Caco-2 (cell line): ENCODE results near the gene TSFM. TPM values are rescaled to one million over a fixed set of nuclear protein-coding genes. Genes with fewer than 3 reads are reported as not detected.

Experiments
- BruUV-seq: library from RNA; stranded (reverse); fragments of 400-500 nt; replicated peaks from 2 replicates; lab custom pipeline; 2021; lab: Mats Ljungman, UMichigan
- CTCF ChIA-PET: fragments of 300-600 bp; sonication (Branson Sonifier 250); formaldehyde crosslinking; loops from one replicate; lab custom pipeline; 2022; ENCODE audit warnings: antibody characterized with exemption; lab: Charles Lee
- POLR2A ChIA-PET: fragments of 300-600 bp; sonication (Branson Sonifier 250); formaldehyde crosslinking; loops from one replicate; lab custom pipeline; 2022; ENCODE audit warnings: antibody characterized with exemption; lab: Charles Lee
- DNase-seq, 2 experiments: peaks; one replicate each; pipeline versions ENCODE4 v3.0.0 to v3.0.0-alpha.2; 2020 to 2022
- H3K27me3 ChIP-seq: replicated peaks from 2 replicates; pipeline ENCODE4 v1.6.0; 2011; ENCODE audit warnings: low read length; ENCODE audit not compliant: control insufficient read depth, insufficient read depth
- H3K36me3 ChIP-seq: 2 replicates; pipeline ENCODE4 v1.5.1; 2011; ENCODE audit warnings: low read length; ENCODE audit not compliant: control insufficient read depth, insufficient read depth
- H3K4me1 ChIP-seq: fragments of 250-450 bp; sonication (Bioruptor Pico); 2 replicates; pipeline ENCODE4 v1.5.1; 2020; ENCODE audit warnings: mild to moderate bottlenecking
- H3K4me3 ChIP-seq: 2 replicates; pipeline ENCODE4 v1.5.1; 2011; ENCODE audit warnings: low read depth, mild to moderate bottlenecking, control low read depth, low read length
- H3K9me3 ChIP-seq: fragments of 250-450 bp; sonication (Bioruptor Pico); 2 replicates; pipeline ENCODE4 v1.5.1; 2020; ENCODE audit warnings: mild to moderate bottlenecking, moderate library complexity
- H3K27ac Mint-ChIP-seq: one replicate; pipeline ENCODE4 v1.8.0; 2022; ENCODE audit warnings: mixed read lengths; ENCODE audit not compliant: unreplicated experiment
- H3K27me3 Mint-ChIP-seq: one replicate; pipeline ENCODE4 v1.8.0; 2022; ENCODE audit warnings: mixed read lengths; ENCODE audit not compliant: insufficient read depth, unreplicated experiment
- H3K36me3 Mint-ChIP-seq: one replicate; pipeline ENCODE4 v1.8.0; 2022; ENCODE audit warnings: mild to moderate bottlenecking, mixed read lengths; ENCODE audit not compliant: insufficient read depth, unreplicated experiment
- H3K4me1 Mint-ChIP-seq: one replicate; pipeline ENCODE4 v1.8.0; 2022; ENCODE audit warnings: low read depth, mixed read lengths; ENCODE audit not compliant: unreplicated experiment
- H3K4me3 Mint-ChIP-seq: one replicate; pipeline ENCODE4 v1.8.0; 2022; ENCODE audit warnings: mild to moderate bottlenecking, moderate library complexity, mixed read lengths; ENCODE audit not compliant: unreplicated experiment
- H3K9me3 Mint-ChIP-seq: one replicate; pipeline ENCODE4 v1.8.0; 2022; ENCODE audit warnings: mixed read lengths; ENCODE audit not compliant: unreplicated experiment
- intact Hi-C: fragments of 100-400 bp; cut with micrococcal nuclease; formaldehyde crosslinking; loops from one replicate; pipeline ENCODE4 v1.10.0; 2022; ENCODE audit not compliant: unreplicated experiment
- total RNA-seq: library from RNA; stranded (reverse); gene quantifications from 2 replicates; pipeline ENCODE4 v1.2.3, GENCODE V29; 2022
- TF ChIP-seq, protein P1 (sequence below), 2 experiments: fragments of 200-600 bp in 1 of 2; IDR thresholded peaks; 1 replicate in 1 of 2; 2 replicates in 1 of 2; pipeline versions ENCODE4 v1.5.1 to v1.8.0; 2011 to 2022; ENCODE audit warnings: antibody characterized with exemption in 1 of 2, control low read depth in 1 of 2, inconsistent platforms in 1 of 2, low read depth in 1 of 2, low read length in 1 of 2, mild to moderate bottlenecking in 1 of 2, moderate library complexity in 1 of 2; ENCODE audit not compliant: insufficient read depth in 1 of 2, severe bottlenecking in 1 of 2, unreplicated experiment in 1 of 2

TSFM gene
- total RNA-seq, 1 experiment from 2014 or later, result 57.5 TPM

DNA sequence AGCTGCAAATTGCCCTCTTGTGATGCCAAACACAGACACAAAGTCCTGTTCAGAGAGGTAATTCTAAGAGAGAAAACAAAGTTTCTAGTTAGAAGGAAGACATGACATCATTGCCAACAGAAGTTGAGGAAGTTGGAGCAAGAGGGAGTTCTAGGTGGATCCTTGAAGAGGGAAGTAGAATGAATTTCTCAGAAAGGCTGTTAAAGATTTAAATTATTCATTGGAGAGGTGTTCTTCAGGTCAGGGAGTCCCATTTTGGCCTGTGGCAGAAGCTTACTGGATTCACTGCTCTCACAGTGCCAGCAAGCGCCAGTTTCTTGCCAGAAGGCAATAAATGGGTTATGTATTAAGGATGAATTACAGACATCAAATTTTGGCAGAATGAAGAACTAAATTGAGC lies 15.3 kb downstream of the TSFM start:
- H3K36me3 Mint-ChIP-seq, result peaks cover 42% of the 10 kb centered on the region
- no peaks in the 10 kb centered on the region for H3K4me1 ChIP-seq
- no peaks in the 10 kb centered on the region for H3K9me3 Mint-ChIP-seq
- H3K27ac Mint-ChIP-seq, result no peak overlapping the region
- no peak for DNase-seq
- ChIA-PET CTCF (no interaction called here), POLR2A (no interaction called here)
- no peaks in the 10 kb centered on the region for H3K4me1 Mint-ChIP-seq
- no peak overlapping the region for H3K4me3 Mint-ChIP-seq
- H3K27me3 ChIP-seq, result no peaks in the 10 kb centered on the region
- no peaks in the 10 kb centered on the region for H3K9me3 ChIP-seq
- TF ChIP-seq, protein P1, sequence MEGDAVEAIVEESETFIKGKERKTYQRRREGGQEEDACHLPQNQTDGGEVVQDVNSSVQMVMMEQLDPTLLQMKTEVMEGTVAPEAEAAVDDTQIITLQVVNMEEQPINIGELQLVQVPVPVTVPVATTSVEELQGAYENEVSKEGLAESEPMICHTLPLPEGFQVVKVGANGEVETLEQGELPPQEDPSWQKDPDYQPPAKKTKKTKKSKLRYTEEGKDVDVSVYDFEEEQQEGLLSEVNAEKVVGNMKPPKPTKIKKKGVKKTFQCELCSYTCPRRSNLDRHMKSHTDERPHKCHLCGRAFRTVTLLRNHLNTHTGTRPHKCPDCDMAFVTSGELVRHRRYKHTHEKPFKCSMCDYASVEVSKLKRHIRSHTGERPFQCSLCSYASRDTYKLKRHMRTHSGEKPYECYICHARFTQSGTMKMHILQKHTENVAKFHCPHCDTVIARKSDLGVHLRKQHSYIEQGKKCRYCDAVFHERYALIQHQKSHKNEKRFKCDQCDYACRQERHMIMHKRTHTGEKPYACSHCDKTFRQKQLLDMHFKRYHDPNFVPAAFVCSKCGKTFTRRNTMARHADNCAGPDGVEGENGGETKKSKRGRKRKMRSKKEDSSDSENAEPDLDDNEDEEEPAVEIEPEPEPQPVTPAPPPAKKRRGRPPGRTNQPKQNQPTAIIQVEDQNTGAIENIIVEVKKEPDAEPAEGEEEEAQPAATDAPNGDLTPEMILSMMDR (IDR thresholded peaks at IDR 0.05; ENCODE audit: insufficient read depth in 1 of 2, low read depth in 1 of 2, low read length in 1 of 2, severe bottlenecking in 1 of 2, unreplicated experiment in 1 of 2), result no peak
- H3K4me3 ChIP-seq, result no peak overlapping the region
- no peaks in the 10 kb centered on the region for H3K27me3 Mint-ChIP-seq
- H3K36me3 ChIP-seq, result no peaks in the 10 kb centered on the region; the same call in 1 of the 2 replicates
- no TSS peak for BruUV-seq
- intact Hi-C loops, result no loop called here

DNA sequence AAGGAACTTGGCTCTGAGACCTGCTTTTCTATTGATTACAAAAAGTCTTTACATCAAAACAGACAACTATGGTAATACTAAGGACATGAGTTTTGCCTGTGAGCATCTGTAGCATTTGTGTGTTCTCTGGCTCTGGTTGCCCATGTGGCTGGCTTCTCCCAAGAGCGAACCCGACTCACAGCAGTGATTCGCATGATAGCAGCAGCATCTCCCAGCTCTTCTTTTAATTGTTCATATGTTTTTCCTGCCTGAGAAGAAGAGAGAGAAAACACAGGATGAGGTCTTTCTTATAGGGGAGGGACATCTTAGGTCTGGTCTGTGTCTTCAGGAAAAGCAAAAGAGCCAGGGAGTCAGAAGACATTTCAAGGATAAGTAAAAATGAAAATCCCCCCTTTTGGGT lies 18.4 kb downstream of the TSFM start:
- CTCF ChIA-PET, result interaction anchor here (2.6 kb wide), 1 partner anchor 96 kb away, joined by 16 read pairs; no protein-coding TSS in a partner anchor
- H3K27ac Mint-ChIP-seq, result no peak overlapping the region

DNA sequence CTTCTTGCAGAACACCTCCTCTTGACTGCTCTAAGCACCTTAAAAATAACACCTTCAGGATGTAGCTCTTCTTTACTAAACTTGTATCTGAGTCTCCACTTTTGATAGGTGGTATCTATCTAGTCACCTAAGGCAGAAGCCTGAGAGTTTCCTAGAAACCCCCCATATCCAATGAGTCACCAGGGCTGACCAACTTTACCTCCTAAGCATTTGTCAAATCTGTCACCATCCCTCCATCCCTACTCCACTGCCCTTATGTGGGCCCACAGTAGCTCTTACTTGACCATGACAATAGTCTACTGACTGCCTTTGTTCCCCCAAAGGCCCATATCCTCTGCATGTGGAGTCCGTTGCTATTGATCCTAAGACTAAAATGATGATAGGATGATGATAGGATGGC lies 20.0 kb downstream of the TSFM start:
- no peaks in the 10 kb centered on the region for H3K9me3 ChIP-seq
- CTCF ChIA-PET, result interaction anchor here (1.0 to 2.6 kb wide), 2 partner anchors 94 to 104 kb away, joined by 4 to 16 read pairs; no protein-coding TSS in a partner anchor
- no peak for DNase-seq
- POLR2A ChIA-PET, result no interaction called here
- TF ChIP-seq, protein P1 (IDR thresholded peaks at IDR 0.05; ENCODE audit: insufficient read depth in 1 of 2, low read depth in 1 of 2, low read length in 1 of 2, severe bottlenecking in 1 of 2, unreplicated experiment in 1 of 2), result no peak
- peaks cover 20% of the 10 kb centered on the region for H3K36me3 Mint-ChIP-seq
- H3K27me3 Mint-ChIP-seq, result no peaks in the 10 kb centered on the region
- H3K4me3 ChIP-seq, result no peak overlapping the region
- H3K27ac Mint-ChIP-seq, result no peak overlapping the region
- H3K4me3 Mint-ChIP-seq, result no peak overlapping the region
- no peaks in the 10 kb centered on the region for H3K36me3 ChIP-seq
- no peaks in the 10 kb centered on the region for H3K27me3 ChIP-seq
- H3K9me3 Mint-ChIP-seq, result no peaks in the 10 kb centered on the region
- intact Hi-C loops, result loop anchor here (1.0 kb wide), 1 partner anchor 103 kb away; no protein-coding TSS in a partner anchor
- H3K4me1 Mint-ChIP-seq, result no peaks in the 10 kb centered on the region
- BruUV-seq, result no TSS peak
- H3K4me1 ChIP-seq, result no peaks in the 10 kb centered on the region

More for the DNA sequence above, 18.4 kb downstream of the TSFM start:
- BruUV-seq, result no TSS peak
- H3K27me3 Mint-ChIP-seq, result no peaks in the 10 kb centered on the region
- DNase-seq, result no peak
- no peaks in the 10 kb centered on the region for H3K4me1 Mint-ChIP-seq
- no peak overlapping the region for H3K4me3 ChIP-seq
- TF ChIP-seq, protein P1 (IDR thresholded peaks at IDR 0.05; ENCODE audit: insufficient read depth in 1 of 2, low read depth in 1 of 2, low read length in 1 of 2, severe bottlenecking in 1 of 2, unreplicated experiment in 1 of 2), result no peak
- POLR2A ChIA-PET, result no interaction called here
- no peak overlapping the region for H3K4me3 Mint-ChIP-seq
- no peaks in the 10 kb centered on the region for H3K27me3 ChIP-seq
- no peaks in the 10 kb centered on the region for H3K9me3 Mint-ChIP-seq
- intact Hi-C loops, result no loop called here
- H3K36me3 ChIP-seq, result no peaks in the 10 kb centered on the region; the same call in 1 of the 2 replicates
- H3K36me3 Mint-ChIP-seq, result peaks cover 29% of the 10 kb centered on the region
- H3K9me3 ChIP-seq, result no peaks in the 10 kb centered on the region
- no peaks in the 10 kb centered on the region for H3K4me1 ChIP-seq
